CD14-positive monocyte (primary cell): ENCODE results near the gene CHMP2B. TPM values are rescaled to one million over a fixed set of nuclear protein-coding genes. Genes with fewer than 3 reads are reported as not detected.

Experiments used
- DNase-seq, 3 donors: peaks; one replicate each; pipeline ENCODE4 v3.0.0-alpha.2; 2011 to 2022
- H2AFZ ChIP-seq: 2 replicates; pipeline ENCODE4 v1.6.0; 2012; ENCODE audit warnings: mild to moderate bottlenecking, low read depth, low read length, inconsistent platforms; ENCODE audit not compliant: insufficient read depth, poor library complexity, severe bottlenecking
- H3K27ac ChIP-seq, 2 donors: 1 replicate in 1 of 2; 2 replicates in 1 of 2; pipeline ENCODE4 v1.5.1; 2012 to 2013; ENCODE audit warnings: low read length in 2 of 2, control low read depth in 1 of 2, inconsistent platforms in 1 of 2, low read depth in 1 of 2, mild to moderate bottlenecking in 1 of 2
- H3K27me3 ChIP-seq, 2 donors: one replicate each; pipeline versions ENCODE4 v1.6.0 to v1.6.1; 2011 to 2013; ENCODE audit warnings: low read length in 2 of 2; ENCODE audit not compliant: control insufficient read depth in 2 of 2, insufficient read depth in 2 of 2
- H3K36me3 ChIP-seq, 2 donors: replicated peaks in 1 of 2; 1 replicate in 1 of 2; 2 replicates in 1 of 2; pipeline versions ENCODE4 v1.5.1 to v1.6.1; 2012 to 2013; ENCODE audit warnings: low read length in 2 of 2, control low read depth in 1 of 2, inconsistent platforms in 1 of 2, mild to moderate bottlenecking in 1 of 2; ENCODE audit not compliant: insufficient read depth in 2 of 2, control insufficient read depth in 1 of 2
- H3K4me1 ChIP-seq, 2 donors: 1 replicate in 1 of 2; 2 replicates in 1 of 2; pipeline versions ENCODE4 v1.5.1 to v1.6.1; 2012 to 2013; ENCODE audit warnings: low read length in 2 of 2, control low read depth in 1 of 2, inconsistent platforms in 1 of 2, mild to moderate bottlenecking in 1 of 2, moderate library complexity in 1 of 2; ENCODE audit not compliant: insufficient read depth in 2 of 2, control insufficient read depth in 1 of 2
- H3K4me2 ChIP-seq: replicated peaks from 2 replicates; pipeline ENCODE3; 2012; ENCODE audit warnings: low read length, moderate library complexity, mild to moderate bottlenecking; ENCODE audit not compliant: poor library complexity, severe bottlenecking; ENCODE audit errors: extremely low read depth
- H3K4me3 ChIP-seq, 3 experiments: fragments of 200-600 bp in 1 of 3; sonication (generic) in 1 of 3; replicated peaks in 1 of 3; 1 replicate in 2 of 3; 2 replicates in 1 of 3; pipeline ENCODE4 v1.5.1; 2011 to 2013; ENCODE audit warnings: low read length in 3 of 3, mild to moderate bottlenecking in 3 of 3, control low read depth in 2 of 3, low read depth in 2 of 3, inconsistent platforms in 1 of 3, moderate library complexity in 1 of 3
- H3K79me2 ChIP-seq: 2 replicates; pipeline ENCODE4 v1.6.0; 2012; ENCODE audit warnings: mild to moderate bottlenecking, control low read depth, inconsistent platforms, low read length, moderate library complexity; ENCODE audit not compliant: insufficient read depth
- H3K9ac ChIP-seq: 2 replicates; pipeline ENCODE4 v1.6.0; 2017; ENCODE audit warnings: low read length, mild to moderate bottlenecking; ENCODE audit not compliant: insufficient read depth, poor library complexity, severe bottlenecking
- H3K9me3 ChIP-seq, 2 donors: replicated peaks in 1 of 2; 1 replicate in 1 of 2; 2 replicates in 1 of 2; pipeline versions ENCODE4 v1.5.1 to v1.6.1; 2012 to 2013; ENCODE audit warnings: low read length in 2 of 2, control low read depth in 1 of 2; ENCODE audit not compliant: control insufficient read depth in 1 of 2, insufficient read depth in 1 of 2
- H4K20me1 ChIP-seq: 2 replicates; pipeline ENCODE4 v1.6.0; 2012; ENCODE audit warnings: mild to moderate bottlenecking, low read length, control low read depth, moderate library complexity; ENCODE audit not compliant: insufficient read depth
- H3K27ac Mint-ChIP-seq, 7 donors: one replicate each; pipeline ENCODE4 v1.8.0; 2020; ENCODE audit warnings: mild to moderate bottlenecking in 7 of 7, mixed read lengths in 7 of 7, moderate library complexity in 6 of 7, inconsistent platforms in 2 of 7
- H3K27me3 Mint-ChIP-seq, 3 donors: one replicate each; pipeline ENCODE4 v1.8.0; 2021 to 2022; ENCODE audit warnings: low read depth in 3 of 3, mild to moderate bottlenecking in 3 of 3, mixed read lengths in 3 of 3, moderate library complexity in 3 of 3, inconsistent platforms in 1 of 3
- H3K36me3 Mint-ChIP-seq, 2 donors: one replicate each; pipeline ENCODE4 v1.8.0; 2020; ENCODE audit warnings: mixed read lengths in 2 of 2, inconsistent platforms in 1 of 2, mild to moderate bottlenecking in 1 of 2
- H3K4me1 Mint-ChIP-seq: one replicate; pipeline ENCODE4 v1.8.0; 2020; ENCODE audit warnings: mild to moderate bottlenecking, mixed read lengths
- H3K4me3 Mint-ChIP-seq, 2 donors: one replicate each; pipeline ENCODE4 v1.8.0; 2020; ENCODE audit warnings: mild to moderate bottlenecking in 2 of 2, mixed read lengths in 2 of 2, moderate library complexity in 1 of 2
- H3K9me3 Mint-ChIP-seq, 7 donors: one replicate each; pipeline ENCODE4 v1.8.0; 2020 to 2022; ENCODE audit warnings: mixed read lengths in 7 of 7, mild to moderate bottlenecking in 6 of 7, moderate library complexity in 6 of 7, inconsistent platforms in 2 of 7
- WGBS: methylation state at CpG from one replicate; pipeline ENCODE4 v1.1.5; 2013; ENCODE audit warnings: missing lambda C conversion rate; ENCODE audit not compliant: insufficient coverage; 5-methylcytosine and 5-hydroxymethylcytosine counted together
- intact Hi-C, 2 donors: fragments of 100-400 bp; cut with micrococcal nuclease; formaldehyde crosslinking; loops; one replicate each; pipeline versions ENCODE4 v1.15.0 to v1.15.1; 2023
- polyA plus RNA-seq, 3 donors: library from polyadenylated mRNA; depleted of rRNA in 1 of 3; unstranded in 2 of 3; stranded (reverse) in 1 of 3; fragments of 300-500 nt in 2 of 3; fragments of >200 nt in 1 of 3; fragmentation: Illumina TruSeq in 2 of 3; gene quantifications; 1 replicate in 2 of 3; 2 replicates in 1 of 3; pipeline ENCODE4 v1.2.3, GENCODE V29; 2012 to 2021
- TF ChIP-seq, protein P1 (sequence below): fragments of 200-600 bp; IDR thresholded peaks from one replicate; pipeline ENCODE4 v1.8.0; 2022; ENCODE audit warnings: antibody characterized with exemption, mild to moderate bottlenecking

CHMP2B gene
- polyA plus RNA-seq, 3 donors: 20.2 to 67.9 (median 62.1) TPM

GRCh38 chr3:87191641-87192040 is 35.5 kb upstream of the CHMP2B start:
- H3K27me3 ChIP-seq: no peaks in the 10 kb centered on the region
- no peaks in the 10 kb centered on the region for H3K36me3 Mint-ChIP-seq
- intact Hi-C loops: no loop called here
- TF ChIP-seq, protein P1, sequence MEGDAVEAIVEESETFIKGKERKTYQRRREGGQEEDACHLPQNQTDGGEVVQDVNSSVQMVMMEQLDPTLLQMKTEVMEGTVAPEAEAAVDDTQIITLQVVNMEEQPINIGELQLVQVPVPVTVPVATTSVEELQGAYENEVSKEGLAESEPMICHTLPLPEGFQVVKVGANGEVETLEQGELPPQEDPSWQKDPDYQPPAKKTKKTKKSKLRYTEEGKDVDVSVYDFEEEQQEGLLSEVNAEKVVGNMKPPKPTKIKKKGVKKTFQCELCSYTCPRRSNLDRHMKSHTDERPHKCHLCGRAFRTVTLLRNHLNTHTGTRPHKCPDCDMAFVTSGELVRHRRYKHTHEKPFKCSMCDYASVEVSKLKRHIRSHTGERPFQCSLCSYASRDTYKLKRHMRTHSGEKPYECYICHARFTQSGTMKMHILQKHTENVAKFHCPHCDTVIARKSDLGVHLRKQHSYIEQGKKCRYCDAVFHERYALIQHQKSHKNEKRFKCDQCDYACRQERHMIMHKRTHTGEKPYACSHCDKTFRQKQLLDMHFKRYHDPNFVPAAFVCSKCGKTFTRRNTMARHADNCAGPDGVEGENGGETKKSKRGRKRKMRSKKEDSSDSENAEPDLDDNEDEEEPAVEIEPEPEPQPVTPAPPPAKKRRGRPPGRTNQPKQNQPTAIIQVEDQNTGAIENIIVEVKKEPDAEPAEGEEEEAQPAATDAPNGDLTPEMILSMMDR: no peak
- no peak overlapping the region for H3K4me2 ChIP-seq
- no peak for DNase-seq
- H3K4me1 Mint-ChIP-seq: no peaks in the 10 kb centered on the region
- H3K4me3 Mint-ChIP-seq: no peak overlapping the region
- no peak overlapping the region for H3K9ac ChIP-seq
- no peaks in the 10 kb centered on the region for H4K20me1 ChIP-seq
- no peak overlapping the region for H3K27ac ChIP-seq
- no peaks in the 10 kb centered on the region for H3K36me3 ChIP-seq
- peaks cover 0 to 3% (median 1%) of the 10 kb centered on the region in 3 donors for H3K27me3 Mint-ChIP-seq
- no peak overlapping the region for H2AFZ ChIP-seq
- no peaks in the 10 kb centered on the region for H3K4me1 ChIP-seq
- H3K4me3 ChIP-seq: no peak overlapping the region
- H3K27ac Mint-ChIP-seq: no peak overlapping the region
- peaks cover 0 to 7% of the 10 kb centered on the region in 2 donors for H3K9me3 ChIP-seq
- peaks cover 0 to 17% (median 5%) of the 10 kb centered on the region in 7 donors for H3K9me3 Mint-ChIP-seq
- no peaks in the 10 kb centered on the region for H3K79me2 ChIP-seq

- H3K4me3 ChIP-seq: no peak overlapping the region
- no peaks in the 10 kb centered on the region for H3K36me3 ChIP-seq
- no peaks in the 10 kb centered on the region for H4K20me1 ChIP-seq
- no peak overlapping the region for H3K27ac ChIP-seq
- H3K36me3 Mint-ChIP-seq: no peaks in the 10 kb centered on the region
- H3K4me1 ChIP-seq: no peaks in the 10 kb centered on the region
- no peaks in the 10 kb centered on the region for H3K27me3 ChIP-seq
- no peak overlapping the region for H2AFZ ChIP-seq
- H3K4me1 Mint-ChIP-seq: no peaks in the 10 kb centered on the region
- no peak for DNase-seq
- H3K27me3 Mint-ChIP-seq: peaks cover 0 to 2% (median 2%) of the 10 kb centered on the region in 3 donors
- H3K27ac Mint-ChIP-seq: no peak overlapping the region
- peaks cover 2 to 25% (median 6%) of the 10 kb centered on the region in 7 donors for H3K9me3 Mint-ChIP-seq
- intact Hi-C loops: no loop called here
- 63% methylated on average over 1 of the region's 1 CpG for WGBS
- no peak overlapping the region for H3K9ac ChIP-seq
- peaks cover 0 to 9% of the 10 kb centered on the region in 2 donors for H3K9me3 ChIP-seq
- no peaks in the 10 kb centered on the region for H3K79me2 ChIP-seq
- no peak overlapping the region for H3K4me2 ChIP-seq
- TF ChIP-seq, protein P1: no peak
- H3K4me3 Mint-ChIP-seq: no peak overlapping the region
Observed at GRCh38 chr3:87196879-87197278, 30.2 kb upstream of the CHMP2B start.
